Neural crest cell (in vitro differentiated cells): Measurements from ENCODE around the gene JARID2. TPM values are rescaled to one million over a fixed set of nuclear protein-coding genes. Genes with fewer than 3 reads are reported as not detected.

Experiments
- DNase-seq: peaks from one replicate; pipeline ENCODE4 v3.0.0; 2021; ENCODE audit warnings: low read depth, mixed read lengths, low spot score
- H3K27ac Mint-ChIP-seq: one replicate; pipeline ENCODE4 v1.8.0; 2021; ENCODE audit warnings: mild to moderate bottlenecking, mixed read lengths; ENCODE audit not compliant: unreplicated experiment
- H3K27me3 Mint-ChIP-seq: 2 replicates; pipeline ENCODE4 v1.8.0; 2021; ENCODE audit warnings: low read depth, mild to moderate bottlenecking, mixed read lengths
- H3K36me3 Mint-ChIP-seq: 2 replicates; pipeline ENCODE4 v1.8.0; 2021; ENCODE audit warnings: low read depth, mild to moderate bottlenecking, mixed read lengths
- H3K4me1 Mint-ChIP-seq: 2 replicates; pipeline ENCODE4 v1.8.0; 2021; ENCODE audit warnings: mixed read lengths
- H3K4me3 Mint-ChIP-seq: one replicate; pipeline ENCODE4 v1.8.0; 2021; ENCODE audit warnings: mild to moderate bottlenecking, mixed read lengths
- H3K9me3 Mint-ChIP-seq: 2 replicates; pipeline ENCODE4 v1.8.0; 2021; ENCODE audit warnings: mixed read lengths
- CTCF ChIP-seq: fragments of 200-600 bp; sonication (generic); conservative IDR thresholded peaks from 2 replicates; pipeline ENCODE4 v1.5.0; 2021; ENCODE audit warnings: antibody characterized with exemption, mild to moderate bottlenecking
- total RNA-seq: library from RNA; stranded (reverse); gene quantifications from 2 replicates; pipeline ENCODE4 v1.2.1, GENCODE V29; 2021

Gene JARID2
- total RNA-seq, 1 donor from 2014 or later: 33.9 TPM

- H3K36me3 Mint-ChIP-seq: peaks cover 2% of the 10 kb centered on the region
These were observed 201.8 kb downstream of the JARID2 start for GRCh38 chr6:15447546-15448267.

DNA sequence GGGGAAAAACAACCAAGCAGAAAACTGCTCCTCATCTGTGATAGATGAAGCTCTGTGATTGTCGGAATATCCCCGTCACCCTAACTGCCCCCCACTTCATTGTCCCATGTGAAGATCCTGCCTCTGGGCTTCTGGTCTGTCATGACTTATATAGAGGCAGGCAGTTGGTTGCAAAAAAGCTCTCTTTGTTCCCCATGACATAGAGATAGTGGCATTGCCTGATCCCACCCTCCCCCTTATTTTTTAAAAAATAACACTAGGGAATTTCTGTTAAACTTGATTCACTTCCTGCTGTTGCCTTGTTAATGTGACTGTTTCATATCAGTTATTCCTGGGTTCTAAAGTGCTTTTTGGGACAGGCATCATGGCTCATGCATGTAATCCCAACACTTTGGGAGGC lies 203.1 kb downstream of the JARID2 start:
- Mint-ChIP-seq H3K27me3 (no peaks in the 10 kb centered on the region), H3K4me1 (peaks cover 57% of the 10 kb centered on the region)

More at GRCh38 chr6:15447546-15448267, 201.8 kb downstream of the JARID2 start:
- H3K27ac Mint-ChIP-seq: no peak overlapping the region
- H3K9me3 Mint-ChIP-seq: no peaks in the 10 kb centered on the region
- no peak for TF ChIP-seq CTCF
- DNase-seq: no peak
- no peaks in the 10 kb centered on the region for H3K27me3 Mint-ChIP-seq
- no peak overlapping the region for H3K4me3 Mint-ChIP-seq
- H3K4me1 Mint-ChIP-seq: peaks cover 69% of the 10 kb centered on the region

DNA sequence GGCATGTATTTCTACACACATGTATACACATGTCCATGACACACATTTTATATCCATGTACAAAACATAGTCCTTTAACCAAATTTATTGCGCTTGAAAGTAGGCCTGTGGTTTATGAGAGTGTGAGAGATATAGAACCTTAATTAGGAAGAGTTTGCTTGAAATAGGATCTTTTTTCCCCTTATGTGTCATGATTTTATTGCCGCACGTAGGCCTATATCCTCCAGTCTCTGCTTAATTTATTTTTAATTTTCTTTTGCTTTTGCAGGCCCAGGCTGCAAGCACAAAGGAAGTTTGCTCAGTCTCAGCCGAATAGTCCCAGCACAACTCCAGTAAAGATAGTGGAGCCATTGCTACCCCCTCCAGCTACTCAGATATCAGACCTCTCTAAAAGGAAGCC lies 205.9 kb downstream of the JARID2 start:
- Mint-ChIP-seq H3K36me3 (peaks cover 10% of the 10 kb centered on the region), H3K27ac (no peak overlapping the region), H3K4me1 (peaks cover 45% of the 10 kb centered on the region), H3K9me3 (no peaks in the 10 kb centered on the region), H3K27me3 (no peaks in the 10 kb centered on the region), H3K4me3 (no peak overlapping the region)
- TF ChIP-seq CTCF: no peak
- DNase-seq: no peak

More for the DNA sequence above, 203.1 kb downstream of the JARID2 start:
- DNase-seq: no peak
- H3K9me3 Mint-ChIP-seq: no peaks in the 10 kb centered on the region
- peaks cover 3% of the 10 kb centered on the region for H3K36me3 Mint-ChIP-seq
- no peak for TF ChIP-seq CTCF
- no peak overlapping the region for H3K27ac Mint-ChIP-seq
- H3K4me3 Mint-ChIP-seq: no peak overlapping the region

DNA sequence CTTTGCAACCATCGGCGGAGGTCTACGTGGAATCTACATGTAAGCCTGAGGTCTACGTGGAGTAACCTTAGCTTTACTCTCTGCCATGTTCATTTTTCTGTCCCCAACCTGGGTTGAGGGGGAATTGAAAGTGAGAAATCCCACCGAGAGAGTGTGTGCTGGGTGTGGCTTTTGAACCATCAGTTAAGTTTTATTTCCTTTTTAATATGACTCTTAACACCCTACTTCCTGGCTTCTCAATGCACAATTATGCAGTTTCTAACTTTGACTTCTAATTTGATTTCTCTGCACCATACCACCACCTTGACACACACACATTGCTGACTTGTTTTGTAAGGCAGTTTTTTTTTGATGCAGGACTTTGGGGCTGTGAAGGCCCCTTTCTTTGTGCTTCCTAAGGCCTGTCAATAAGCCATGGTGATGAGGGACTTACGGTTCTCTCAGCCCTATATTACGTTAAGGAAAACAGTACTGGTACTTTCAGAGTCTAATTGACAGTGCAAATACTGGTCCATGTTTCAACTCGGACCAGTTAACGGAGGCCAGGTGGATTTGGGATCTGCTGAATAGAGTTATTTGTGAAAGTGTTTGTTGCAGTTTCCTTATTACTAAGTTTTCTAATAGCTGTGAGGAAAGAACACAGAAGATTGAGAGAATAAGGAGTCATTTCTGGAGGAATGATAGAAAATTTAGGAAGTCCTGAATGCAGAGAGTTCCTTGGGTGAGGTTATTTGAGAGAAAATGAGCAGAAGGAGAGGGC lies 206.5 kb downstream of the JARID2 start:
- no peak for TF ChIP-seq CTCF
- Mint-ChIP-seq H3K4me3 (no peak overlapping the region), H3K27me3 (no peaks in the 10 kb centered on the region), H3K9me3 (no peaks in the 10 kb centered on the region), H3K36me3 (peaks cover 10% of the 10 kb centered on the region), H3K27ac (no peak overlapping the region), H3K4me1 (peaks cover 50% of the 10 kb centered on the region)
- no peak for DNase-seq

DNA sequence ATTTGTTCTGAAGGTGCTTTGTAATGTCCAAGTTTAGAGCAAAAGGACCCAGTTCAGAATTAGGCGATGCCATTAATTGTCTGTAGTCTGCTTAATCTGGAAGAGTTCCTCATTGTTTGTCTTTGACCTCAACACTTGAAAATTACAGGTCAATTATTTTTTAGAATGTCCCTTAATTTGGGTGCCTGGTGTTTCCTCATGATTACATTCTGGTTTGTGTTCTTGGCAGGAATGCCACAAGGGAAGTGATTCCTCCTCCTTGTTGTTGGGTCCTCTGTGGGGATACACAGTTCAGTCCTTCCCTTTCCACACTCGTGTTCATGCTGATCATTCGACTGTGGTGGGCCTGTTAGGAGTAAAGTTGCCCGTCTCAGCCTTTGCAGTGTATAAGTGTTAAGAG lies 207.3 kb downstream of the JARID2 start:
- H3K4me3 Mint-ChIP-seq: no peak overlapping the region
- H3K27ac Mint-ChIP-seq: no peak overlapping the region
- no peak for DNase-seq
- no peaks in the 10 kb centered on the region for H3K27me3 Mint-ChIP-seq
- H3K36me3 Mint-ChIP-seq: peaks cover 10% of the 10 kb centered on the region
- peaks cover 50% of the 10 kb centered on the region for H3K4me1 Mint-ChIP-seq
- H3K9me3 Mint-ChIP-seq: no peaks in the 10 kb centered on the region
- no peak for TF ChIP-seq CTCF
